Prostate gland (tissue), 2 donors: ENCODE measurements around the gene DENND4A. TPM values are rescaled to one million over a fixed set of nuclear protein-coding genes. Genes with fewer than 3 reads are reported as not detected.

Source experiments
- DNase-seq: peaks from one replicate; pipeline ENCODE4 v3.0.0-alpha.2; 2019; ENCODE audit warnings: low spot score
- H3K27ac ChIP-seq, 2 donors: fragments of 200-600 bp; sonication (generic); 2 replicates each; pipeline ENCODE4 v1.5.1; 2017 to 2019
- H3K27me3 ChIP-seq: fragments of 200-600 bp; sonication (generic); replicated peaks from 2 replicates; pipeline ENCODE4 v1.5.1; 2019; ENCODE audit not compliant: insufficient read depth
- H3K36me3 ChIP-seq, 2 donors: fragments of 200-600 bp; sonication (generic); 1 replicate in 1 of 2; 2 replicates in 1 of 2; pipeline versions ENCODE4 v1.5.1 to v1.8.1; 2017 to 2019
- H3K4me1 ChIP-seq: fragments of 200-600 bp; sonication (generic); replicated peaks from 2 replicates; pipeline ENCODE4 v1.5.1; 2019
- H3K4me3 ChIP-seq, 2 donors: fragments of 200-600 bp; sonication (generic); 2 replicates each; pipeline ENCODE4 v1.5.1; 2017 to 2019
- H3K9me3 ChIP-seq: fragments of 200-600 bp; sonication (generic); 2 replicates; pipeline ENCODE4 v1.5.1; 2017
- POLR2A ChIP-seq: fragments of 450-650 bp; IDR thresholded peaks from one replicate; pipeline ENCODE4 v1.6.1; 2016; ENCODE audit warnings: antibody characterized with exemption, mild to moderate bottlenecking
- POLR2AphosphoS5 ChIP-seq: sonication (generic); formaldehyde crosslinking; IDR thresholded peaks from one replicate; pipeline ENCODE4 v1.6.1; 2017; ENCODE audit warnings: antibody characterized with exemption
- WGBS: methylation state at CpG from one replicate; pipeline ENCODE4 v1.1.5; 2018; 5-methylcytosine and 5-hydroxymethylcytosine counted together
- intact Hi-C: fragments of 100-400 bp; cut with DNase I; formaldehyde crosslinking; loops from one replicate; pipeline ENCODE4 v1.14.2; 2022
- total RNA-seq, 2 donors: library from RNA; depleted of rRNA; stranded (reverse); fragments of >200 nt; gene quantifications; one replicate each; pipeline ENCODE4 v1.1.0, GENCODE V29; 2016
- TF ChIP-seq, protein P1 (sequence below), 4 experiments: fragments of 200-600 bp in 2 of 4; fragments of 450-650 bp in 2 of 4; sonication (generic) in 2 of 4; IDR thresholded peaks; 1 replicate in 3 of 4; 2 replicates in 1 of 4; pipeline ENCODE4 v1.5.1; 2016 to 2019; ENCODE audit warnings: antibody characterized with exemption in 4 of 4, mild to moderate bottlenecking in 2 of 4, moderate library complexity in 2 of 4

DENND4A gene
- total RNA-seq, 2 donors from 2014 or later: 24.5 to 49.6 TPM

DNA sequence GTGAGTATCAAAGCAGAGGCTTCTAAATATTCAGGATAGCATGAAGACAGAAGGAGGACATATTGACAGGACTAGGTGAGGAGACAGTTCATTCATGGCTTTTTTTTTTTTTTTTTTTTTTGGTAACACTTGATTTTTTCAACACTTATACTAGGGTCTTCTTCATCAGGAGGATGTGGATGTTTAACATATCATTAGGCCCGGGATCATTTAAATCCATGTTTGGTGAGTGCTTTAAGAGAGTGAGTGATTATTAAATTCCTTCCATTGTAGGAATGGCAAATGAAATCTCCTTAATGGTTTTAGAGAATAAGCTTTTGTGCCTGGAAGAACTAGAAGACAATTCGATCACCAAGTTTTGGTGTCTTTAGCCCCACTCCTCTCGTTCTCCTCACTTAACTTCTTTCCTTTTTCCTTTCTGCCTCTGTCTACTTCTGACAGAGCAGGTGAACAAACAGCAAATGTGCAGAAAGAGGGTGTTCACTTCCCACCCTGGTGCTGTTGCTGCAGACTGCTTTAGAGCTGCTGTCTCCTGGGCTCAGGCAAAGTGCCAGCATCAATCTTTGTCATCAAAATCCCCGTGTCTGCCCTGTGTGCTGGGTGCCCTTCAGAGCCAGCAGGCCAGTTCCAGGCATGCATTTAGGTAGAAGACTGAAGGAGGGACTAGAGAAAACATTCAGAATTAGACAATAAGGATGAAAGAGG, 41.6 kb upstream of the DENND4A start:
- Histone ChIP-seq H3K4me3 (no peak overlapping the region), H3K4me1 (peaks cover 11% of the 10 kb centered on the region), H3K9me3 (no peaks in the 10 kb centered on the region), H3K27ac (peak overlapping the region; percentile 81 to 85), H3K36me3 (no peaks in the 10 kb centered on the region), H3K27me3 (no peaks in the 10 kb centered on the region)
- intact Hi-C loops: loop anchor here (2.0 to 10.0 kb wide), 2 partner anchors 35 to 199 kb away; partner anchors contain the start of gene RAB11A
- DNase-seq: no peak
- WGBS: 44% methylated on average over 4 of the region's 4 CpGs
- TF ChIP-seq POLR2AphosphoS5 (no peak), POLR2A (no peak)
- TF ChIP-seq, protein P1, sequence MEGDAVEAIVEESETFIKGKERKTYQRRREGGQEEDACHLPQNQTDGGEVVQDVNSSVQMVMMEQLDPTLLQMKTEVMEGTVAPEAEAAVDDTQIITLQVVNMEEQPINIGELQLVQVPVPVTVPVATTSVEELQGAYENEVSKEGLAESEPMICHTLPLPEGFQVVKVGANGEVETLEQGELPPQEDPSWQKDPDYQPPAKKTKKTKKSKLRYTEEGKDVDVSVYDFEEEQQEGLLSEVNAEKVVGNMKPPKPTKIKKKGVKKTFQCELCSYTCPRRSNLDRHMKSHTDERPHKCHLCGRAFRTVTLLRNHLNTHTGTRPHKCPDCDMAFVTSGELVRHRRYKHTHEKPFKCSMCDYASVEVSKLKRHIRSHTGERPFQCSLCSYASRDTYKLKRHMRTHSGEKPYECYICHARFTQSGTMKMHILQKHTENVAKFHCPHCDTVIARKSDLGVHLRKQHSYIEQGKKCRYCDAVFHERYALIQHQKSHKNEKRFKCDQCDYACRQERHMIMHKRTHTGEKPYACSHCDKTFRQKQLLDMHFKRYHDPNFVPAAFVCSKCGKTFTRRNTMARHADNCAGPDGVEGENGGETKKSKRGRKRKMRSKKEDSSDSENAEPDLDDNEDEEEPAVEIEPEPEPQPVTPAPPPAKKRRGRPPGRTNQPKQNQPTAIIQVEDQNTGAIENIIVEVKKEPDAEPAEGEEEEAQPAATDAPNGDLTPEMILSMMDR (IDR thresholded peaks at IDR 0.05): no peak

DNA sequence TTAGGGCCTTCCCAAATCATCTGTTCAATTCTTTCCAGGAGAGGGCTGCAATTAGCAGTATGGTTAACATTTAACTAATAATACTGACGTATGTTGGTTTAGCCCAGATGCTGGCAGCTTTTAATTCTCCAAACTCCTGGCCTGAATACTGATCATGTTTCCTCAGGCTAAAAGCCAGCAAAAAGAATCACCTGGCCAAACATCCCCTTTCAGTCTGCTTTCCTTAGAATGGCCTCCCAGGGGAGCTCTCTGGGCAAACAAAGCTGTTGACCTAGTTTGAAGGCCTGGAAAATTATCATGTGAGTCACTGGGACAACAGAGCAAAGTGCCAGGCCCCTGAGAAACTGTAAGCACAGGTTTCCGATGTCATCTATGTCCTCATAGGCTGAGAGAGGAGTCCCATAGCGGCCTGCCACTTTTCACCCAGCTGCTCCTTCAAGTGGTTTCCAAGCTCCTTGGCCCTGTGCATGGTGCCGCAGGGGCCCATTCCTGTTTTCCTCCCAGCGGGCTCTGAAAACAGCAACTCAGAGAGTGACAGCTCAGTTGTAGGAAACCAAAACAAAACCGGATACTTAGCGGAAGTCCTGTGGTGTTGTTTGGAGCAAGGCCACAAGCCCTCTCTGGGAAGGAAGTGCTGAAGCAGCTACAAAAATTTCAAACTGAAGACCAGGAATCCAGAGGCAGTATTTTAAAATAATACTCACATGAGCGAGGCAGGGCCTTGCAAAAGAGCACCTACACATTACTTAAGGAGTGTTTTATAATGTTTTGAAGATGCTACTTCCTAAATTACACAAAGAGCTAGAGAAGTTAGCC, 40.7 kb upstream of the DENND4A start:
- intact Hi-C loops: loop anchor here (2.0 to 10.0 kb wide), 2 partner anchors 36 to 198 kb away; partner anchors contain the start of gene RAB11A

DNA sequence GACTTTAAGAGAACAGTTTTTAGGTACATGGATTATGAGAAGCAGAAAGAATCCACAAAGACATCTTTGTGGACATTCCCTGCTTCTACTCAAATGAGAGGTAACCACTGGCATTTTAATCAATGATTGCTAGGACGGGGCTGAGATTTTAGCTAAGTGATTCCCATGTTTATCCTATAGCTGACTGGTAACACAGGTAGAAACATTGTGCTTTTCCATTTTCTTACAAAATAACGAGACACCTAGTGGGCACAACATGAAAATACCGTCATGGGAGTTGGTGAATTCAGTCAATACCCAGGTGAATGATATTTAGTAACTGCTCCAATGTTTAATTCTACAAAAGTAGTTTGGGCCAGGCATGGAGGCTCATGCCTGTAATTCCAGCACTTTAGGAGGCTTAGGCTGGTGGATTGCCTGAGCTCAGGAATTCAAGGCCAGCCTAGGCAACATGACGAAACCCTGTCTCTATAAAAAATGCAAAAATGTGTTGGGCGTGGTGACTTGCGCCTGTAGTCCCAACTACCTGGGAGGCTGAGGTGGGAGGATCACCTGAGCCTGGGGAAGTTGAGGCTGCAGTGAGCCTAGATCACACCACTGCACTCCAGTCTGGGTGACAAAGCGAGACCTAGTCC, 37.2 kb upstream of the DENND4A start:
- no peak for DNase-seq
- H3K27ac ChIP-seq: peak overlapping the region in 1 of 2 donors; percentile 9
- peaks cover 11% of the 10 kb centered on the region for H3K4me1 ChIP-seq
- 59% methylated on average over 7 of the region's 7 CpGs for WGBS
- no peaks in the 10 kb centered on the region for H3K9me3 ChIP-seq
- no peak overlapping the region for H3K4me3 ChIP-seq
- no peaks in the 10 kb centered on the region for H3K36me3 ChIP-seq
- intact Hi-C loops: no loop called here
- H3K27me3 ChIP-seq: no peaks in the 10 kb centered on the region
- TF ChIP-seq POLR2AphosphoS5 (peak; percentile 14), POLR2A (no peak)
- TF ChIP-seq, protein P1 (IDR thresholded peaks at IDR 0.05): peak in 3 of 4 experiments; percentile 36 to 58 (median 55)

More for the DNA sequence above, 40.7 kb upstream of the DENND4A start:
- peak overlapping the region; percentile 81 to 85 for H3K27ac ChIP-seq
- H3K27me3 ChIP-seq: no peaks in the 10 kb centered on the region
- H3K9me3 ChIP-seq: no peaks in the 10 kb centered on the region
- DNase-seq: peak; percentile 95
- peak overlapping the region in 1 of 2 donors; percentile 9 for H3K4me3 ChIP-seq
- H3K36me3 ChIP-seq: no peaks in the 10 kb centered on the region
- TF ChIP-seq, protein P1 (IDR thresholded peaks at IDR 0.05): peak in 2 of 4 experiments; percentile 36 to 45
- TF ChIP-seq POLR2AphosphoS5: peak; percentile 96
- peak; percentile 26 for TF ChIP-seq POLR2A
- WGBS: 1% methylated on average over 8 of the region's 8 CpGs
- peaks cover 11% of the 10 kb centered on the region for H3K4me1 ChIP-seq

DNA sequence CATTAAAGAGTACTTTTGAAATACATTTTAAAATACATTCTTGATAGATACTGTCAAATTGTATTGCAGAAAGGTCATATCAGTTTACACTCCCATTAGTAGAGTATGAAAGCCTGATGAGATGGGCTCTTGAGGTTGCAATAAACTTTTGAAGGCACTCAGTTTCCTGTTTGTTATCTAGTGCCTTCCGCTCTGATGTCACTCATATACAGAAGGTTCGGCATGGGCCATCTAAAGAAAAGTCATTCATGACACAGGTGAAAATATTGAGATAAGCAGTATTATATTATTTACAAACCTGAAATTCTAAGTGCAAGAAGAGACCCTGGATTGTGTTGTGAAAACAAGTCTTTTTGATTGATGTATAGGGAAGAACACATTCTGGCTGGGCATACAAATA, 36.5 kb upstream of the DENND4A start:
- TF ChIP-seq POLR2A: no peak
- TF ChIP-seq POLR2AphosphoS5: no peak
- TF ChIP-seq, protein P1 (IDR thresholded peaks at IDR 0.05): no peak
- intact Hi-C loops: no loop called here
- H3K27ac ChIP-seq: no peak overlapping the region
- peaks cover 4% of the 10 kb centered on the region for H3K4me1 ChIP-seq
- H3K4me3 ChIP-seq: no peak overlapping the region
- H3K27me3 ChIP-seq: no peaks in the 10 kb centered on the region
- WGBS: 83% methylated on average over 2 of the region's 2 CpGs
- H3K36me3 ChIP-seq: no peaks in the 10 kb centered on the region
- no peaks in the 10 kb centered on the region for H3K9me3 ChIP-seq
- DNase-seq: no peak
